ENCODE results near the gene GPI. TPM values are rescaled to one million over a fixed set of nuclear protein-coding genes. Genes with fewer than 3 reads are reported as not detected.

The GPI gene
- total RNA-seq, 1 donor from 2014 or later = 337 TPM

DNA sequence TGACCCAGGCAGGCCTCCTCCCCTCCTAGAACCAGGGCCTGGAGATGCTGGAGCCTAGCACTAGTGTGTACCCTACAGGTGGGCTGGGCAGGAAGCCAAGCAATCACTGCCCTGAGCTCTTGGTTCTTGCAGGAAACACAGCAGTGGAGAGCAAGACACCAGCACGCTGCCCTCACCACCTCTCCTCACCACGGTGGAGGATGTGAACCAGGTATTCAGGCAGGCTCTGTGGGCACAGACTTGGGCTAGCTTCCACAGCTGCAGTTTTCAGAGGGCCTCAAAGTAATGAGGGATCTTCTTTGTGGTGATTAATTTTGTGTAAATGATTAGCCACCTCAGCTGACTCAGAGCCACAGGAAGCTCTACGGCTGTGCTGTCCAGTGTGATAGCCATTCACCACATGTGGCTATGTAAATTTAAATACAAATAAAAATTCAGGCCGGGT, 13.6 kb upstream of the GPI start:
- peaks cover 63 to 86% of the 10 kb centered on the region in 2 donors for H3K36me3 ChIP-seq
- no peaks in the 10 kb centered on the region for H3K27me3 ChIP-seq
- DNase-seq (ENCODE audit: low spot score in 2 of 2) = no peak
- TF ChIP-seq, protein P1, sequence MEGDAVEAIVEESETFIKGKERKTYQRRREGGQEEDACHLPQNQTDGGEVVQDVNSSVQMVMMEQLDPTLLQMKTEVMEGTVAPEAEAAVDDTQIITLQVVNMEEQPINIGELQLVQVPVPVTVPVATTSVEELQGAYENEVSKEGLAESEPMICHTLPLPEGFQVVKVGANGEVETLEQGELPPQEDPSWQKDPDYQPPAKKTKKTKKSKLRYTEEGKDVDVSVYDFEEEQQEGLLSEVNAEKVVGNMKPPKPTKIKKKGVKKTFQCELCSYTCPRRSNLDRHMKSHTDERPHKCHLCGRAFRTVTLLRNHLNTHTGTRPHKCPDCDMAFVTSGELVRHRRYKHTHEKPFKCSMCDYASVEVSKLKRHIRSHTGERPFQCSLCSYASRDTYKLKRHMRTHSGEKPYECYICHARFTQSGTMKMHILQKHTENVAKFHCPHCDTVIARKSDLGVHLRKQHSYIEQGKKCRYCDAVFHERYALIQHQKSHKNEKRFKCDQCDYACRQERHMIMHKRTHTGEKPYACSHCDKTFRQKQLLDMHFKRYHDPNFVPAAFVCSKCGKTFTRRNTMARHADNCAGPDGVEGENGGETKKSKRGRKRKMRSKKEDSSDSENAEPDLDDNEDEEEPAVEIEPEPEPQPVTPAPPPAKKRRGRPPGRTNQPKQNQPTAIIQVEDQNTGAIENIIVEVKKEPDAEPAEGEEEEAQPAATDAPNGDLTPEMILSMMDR (IDR thresholded peaks at IDR 0.05) = no peak
- intact Hi-C loops (cut with DNase I) = no loop called here
- no peaks in the 10 kb centered on the region for H3K4me1 ChIP-seq
- H3K4me3 ChIP-seq = no peak overlapping the region
- H3K9me3 ChIP-seq = no peaks in the 10 kb centered on the region
- H3K27ac ChIP-seq = no peak overlapping the region

DNA sequence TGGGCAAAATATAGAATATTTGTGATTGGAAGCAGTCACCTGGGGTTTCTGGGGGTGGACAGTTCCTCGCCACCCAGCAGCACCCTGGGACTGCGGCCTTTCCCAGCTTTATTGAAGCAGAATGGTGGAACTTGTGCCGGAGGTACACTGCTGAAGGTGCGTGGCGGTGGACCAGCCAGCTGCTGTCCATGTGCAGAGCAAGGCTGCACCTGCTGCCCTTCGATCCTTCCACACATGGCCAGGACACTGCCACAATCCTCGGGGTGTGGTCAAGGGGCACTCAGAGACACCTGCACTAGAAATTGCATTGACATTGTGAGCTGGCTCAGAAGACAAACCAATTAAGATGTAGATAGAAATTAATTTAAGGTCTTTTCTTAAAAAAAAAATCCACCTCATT, 11.4 kb upstream of the GPI start:
- no peak overlapping the region for H3K27ac ChIP-seq
- H3K27me3 ChIP-seq = no peaks in the 10 kb centered on the region
- TF ChIP-seq, protein P1 (IDR thresholded peaks at IDR 0.05) = no peak
- intact Hi-C loops (cut with DNase I) = no loop called here
- H3K9me3 ChIP-seq = no peaks in the 10 kb centered on the region
- peaks cover 55 to 66% of the 10 kb centered on the region in 2 donors for H3K36me3 ChIP-seq
- no peak for DNase-seq (ENCODE audit: low spot score in 2 of 2)
- no peak overlapping the region for H3K4me3 ChIP-seq
- H3K4me1 ChIP-seq = no peaks in the 10 kb centered on the region

DNA sequence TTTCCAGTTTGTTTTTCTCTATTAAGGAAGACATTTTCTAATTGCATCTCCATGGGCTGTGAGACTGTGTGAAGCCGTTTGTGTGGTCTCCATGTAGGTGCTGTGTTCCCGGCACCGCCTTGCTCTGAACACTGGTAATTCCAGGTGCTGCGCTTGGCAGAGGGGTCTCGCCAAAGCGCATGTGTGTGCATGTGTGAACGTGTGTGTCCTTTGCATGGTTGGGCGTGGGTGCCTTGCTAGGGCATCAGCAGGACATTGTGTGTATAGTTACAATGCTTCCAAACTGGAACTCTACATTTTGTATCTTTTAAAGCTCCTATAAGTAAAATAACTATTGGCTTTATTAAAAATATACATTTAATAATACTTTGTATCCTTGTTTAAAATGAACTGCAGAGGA, 9.8 kb upstream of the GPI start:
- Histone ChIP-seq H3K4me1 (peaks cover 0 to 3% of the 10 kb centered on the region in 2 donors), H3K4me3 (no peak overlapping the region), H3K27ac (no peak overlapping the region), H3K9me3 (no peaks in the 10 kb centered on the region), H3K36me3 (peaks cover 46 to 50% of the 10 kb centered on the region in 2 donors), H3K27me3 (no peaks in the 10 kb centered on the region)
- TF ChIP-seq, protein P1 (IDR thresholded peaks at IDR 0.05) = no peak
- DNase-seq (ENCODE audit: low spot score in 2 of 2) = no peak
- intact Hi-C loops (cut with DNase I) = loop anchor here (5.0 kb wide), 1 partner anchor 127 kb away; the partner anchor contains the start of gene WTIP

DNA sequence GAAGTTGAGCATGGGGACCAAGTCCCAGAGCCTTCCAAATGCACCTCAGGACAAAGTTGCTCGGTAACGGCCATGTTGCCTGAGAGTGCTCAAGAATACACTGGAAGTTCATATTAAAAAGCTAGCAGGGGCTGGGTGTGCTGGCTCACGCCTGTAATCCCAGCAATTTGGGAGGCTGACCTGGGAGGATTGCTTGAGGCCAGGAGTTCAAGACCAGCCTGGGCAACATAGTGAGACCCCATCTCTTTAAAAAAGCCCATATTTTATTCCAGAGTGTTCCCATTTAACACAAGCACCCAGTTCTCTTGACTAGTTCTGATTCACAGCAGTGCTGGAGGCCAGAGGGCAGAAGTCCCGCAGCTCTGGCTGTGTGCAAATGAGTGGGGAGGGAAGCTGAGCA, 8.1 kb upstream of the GPI start:
- peaks cover 0 to 3% of the 10 kb centered on the region in 2 donors for H3K4me1 ChIP-seq
- no peak for DNase-seq (ENCODE audit: low spot score in 2 of 2)
- H3K9me3 ChIP-seq = no peaks in the 10 kb centered on the region
- H3K36me3 ChIP-seq = peaks cover 31 to 34% of the 10 kb centered on the region in 2 donors
- TF ChIP-seq, protein P1 (IDR thresholded peaks at IDR 0.05) = no peak
- intact Hi-C loops (cut with DNase I) = loop anchor here (5.0 kb wide), 1 partner anchor 125 kb away; the partner anchor contains the start of gene WTIP
- H3K27ac ChIP-seq = no peak overlapping the region
- no peak overlapping the region for H3K4me3 ChIP-seq
- no peaks in the 10 kb centered on the region for H3K27me3 ChIP-seq

DNA sequence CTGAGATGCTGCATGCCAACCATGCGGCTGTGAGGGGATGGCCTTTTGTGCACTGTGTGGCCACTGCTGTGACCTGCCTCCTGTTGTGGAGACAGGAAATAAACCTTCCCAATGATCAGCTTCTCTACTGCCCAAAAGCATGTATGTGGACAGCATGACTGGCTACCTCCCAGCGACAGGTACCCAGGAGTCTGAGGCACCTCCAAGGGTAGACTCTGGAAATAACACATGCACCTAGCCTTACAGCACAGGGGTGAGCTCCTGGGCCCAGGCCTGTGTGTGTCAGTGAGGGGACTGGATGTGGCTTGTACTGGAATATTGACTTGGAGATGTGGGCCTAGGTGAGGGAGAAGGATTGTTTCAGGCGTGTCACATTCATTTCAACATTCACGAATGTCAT, 7.6 kb upstream of the GPI start:
- peaks cover 0 to 3% of the 10 kb centered on the region in 2 donors for H3K4me1 ChIP-seq
- intact Hi-C loops (cut with DNase I) = loop anchor here (5.0 kb wide), 1 partner anchor 125 kb away; the partner anchor contains the start of gene WTIP
- H3K27ac ChIP-seq = no peak overlapping the region
- no peak overlapping the region for H3K4me3 ChIP-seq
- no peaks in the 10 kb centered on the region for H3K27me3 ChIP-seq
- H3K36me3 ChIP-seq = peaks cover 25 to 28% of the 10 kb centered on the region in 2 donors
- no peak for DNase-seq (ENCODE audit: low spot score in 2 of 2)
- TF ChIP-seq, protein P1 (IDR thresholded peaks at IDR 0.05) = no peak
- no peaks in the 10 kb centered on the region for H3K9me3 ChIP-seq

Data from ascending aorta (tissue), 2 donors.